HG03139 (cell line): ENCODE results near the gene ADAM22.

ENCODE experiments used
- ATAC-seq: cut with Tn5 transposase; IDR thresholded peaks from one replicate; pipeline ENCODE4 v1.9.1; 2021; ENCODE audit not compliant: unreplicated experiment

Gene ADAM22

DNA sequence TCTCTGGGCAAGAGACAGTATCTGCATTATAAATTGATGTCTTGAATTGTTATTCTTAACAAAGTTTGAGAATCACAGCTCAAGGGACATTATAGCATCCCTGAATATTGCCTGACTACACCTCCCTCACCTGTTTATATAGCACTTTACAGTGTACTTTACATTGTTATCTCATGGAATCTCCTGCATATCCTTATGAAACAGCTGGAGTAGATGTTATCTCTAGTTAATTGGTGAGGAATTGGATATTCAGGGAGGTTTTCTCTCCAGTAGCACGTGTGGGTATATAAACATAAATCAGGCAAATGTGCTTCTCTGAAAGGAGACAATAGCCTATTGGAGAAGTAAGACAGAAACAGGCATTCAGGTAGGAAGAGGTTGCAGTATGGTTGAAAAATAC lies 168.6 kb downstream of the ADAM22 start:
- no peak for ATAC-seq

DNA sequence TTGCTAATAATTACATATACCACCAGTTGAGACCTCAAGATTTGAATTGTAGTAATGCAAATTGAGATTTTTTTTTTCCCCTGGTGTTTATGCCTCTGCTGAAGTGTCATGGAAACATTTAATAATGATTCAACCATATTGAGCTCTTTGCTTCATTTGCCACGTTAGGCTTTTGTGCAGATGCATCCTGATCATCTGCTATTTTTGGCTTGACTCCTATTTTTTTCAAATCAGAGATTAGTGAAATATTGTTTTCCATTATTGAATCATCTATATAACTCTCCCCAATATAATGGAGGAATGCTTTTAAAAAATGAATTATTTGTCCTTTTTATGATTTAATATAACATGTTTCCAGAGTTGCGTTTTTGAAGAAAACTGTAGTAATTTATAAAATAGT lies 170.7 kb downstream of the ADAM22 start:
- no peak for ATAC-seq

DNA sequence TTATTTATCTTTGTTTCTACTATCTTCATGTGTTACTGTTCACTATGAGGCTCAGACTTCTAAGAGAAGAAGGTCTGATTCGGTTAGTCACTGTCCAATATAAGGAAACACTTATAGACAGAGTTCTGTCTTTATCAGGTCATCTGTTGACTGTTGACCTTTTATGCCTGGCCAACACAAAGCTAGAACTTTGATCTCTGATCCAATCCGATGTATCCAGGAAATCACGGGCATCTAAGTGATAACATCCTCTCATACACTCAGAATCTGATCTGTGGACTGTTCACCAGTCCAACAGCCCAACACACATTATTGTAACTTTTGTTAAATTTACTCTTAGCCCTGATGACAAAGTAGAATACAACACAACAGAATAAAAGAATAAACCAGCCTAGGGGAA lies 171.2 kb downstream of the ADAM22 start:
- no peak for ATAC-seq

DNA sequence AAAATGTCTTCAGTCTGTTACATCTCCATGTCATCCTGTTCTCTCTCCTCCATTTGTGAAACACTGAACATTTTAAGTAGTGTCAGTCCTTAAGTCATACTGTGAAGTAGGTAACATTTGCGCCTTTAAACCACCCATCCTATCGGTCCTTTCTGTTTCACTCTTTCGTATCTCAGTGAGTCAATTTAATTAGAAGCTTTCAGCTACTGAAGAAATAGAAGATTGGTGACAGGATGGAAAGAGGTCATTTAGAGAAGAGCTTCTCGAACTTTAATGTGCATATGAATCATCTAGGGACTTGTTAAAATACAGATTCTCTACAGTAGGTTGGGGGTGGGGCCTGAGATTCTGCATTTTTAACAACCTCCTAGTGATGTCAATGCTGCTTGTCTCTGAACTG lies 172.4 kb downstream of the ADAM22 start:
- no peak for ATAC-seq

DNA sequence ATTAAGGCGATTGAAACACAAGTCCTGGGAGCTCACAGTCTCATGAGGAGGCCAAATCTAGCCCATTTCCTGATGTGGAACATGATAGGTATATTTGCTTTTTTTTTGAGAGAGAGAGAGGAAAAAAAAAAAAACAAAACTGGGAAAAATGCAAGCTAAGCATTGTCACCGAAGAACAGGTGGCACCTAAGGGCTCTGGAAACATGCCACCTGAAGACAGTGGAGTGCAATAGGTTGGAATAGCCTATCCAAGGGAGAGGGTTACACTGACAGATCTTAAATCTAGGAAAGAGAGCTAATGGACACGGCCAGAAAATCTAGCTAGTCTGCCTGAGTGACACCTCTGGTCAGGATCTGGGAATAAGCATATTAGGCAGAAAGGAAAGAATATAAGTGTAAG lies 175.6 kb downstream of the ADAM22 start:
- ATAC-seq = no peak

DNA sequence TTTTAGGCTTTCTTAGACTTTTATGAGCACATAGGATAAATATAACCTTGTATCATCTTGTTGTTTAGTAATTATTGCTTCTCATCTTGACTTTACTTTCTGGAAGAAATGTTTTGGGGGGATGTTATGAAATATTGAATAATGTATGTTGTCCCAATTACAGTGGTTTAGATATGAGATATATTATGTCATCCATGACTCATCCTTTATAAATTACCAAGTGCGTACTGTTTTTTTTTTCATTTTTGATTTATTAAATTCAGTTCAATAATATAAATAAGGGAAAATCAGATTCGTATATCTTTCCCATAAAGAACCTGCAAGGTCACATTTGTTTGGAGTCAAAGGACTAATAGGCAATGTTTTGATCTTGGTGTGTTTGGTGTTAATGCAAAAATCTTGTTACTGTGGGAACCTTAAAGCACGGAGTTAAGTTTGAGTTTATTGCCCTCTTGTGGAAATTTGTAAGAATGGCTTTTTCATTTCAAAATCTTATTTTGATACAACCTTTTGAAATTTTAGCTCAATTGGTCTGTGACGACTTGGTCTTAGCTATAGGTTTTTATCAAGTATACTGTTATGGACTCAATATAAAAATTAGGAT lies 177.2 kb downstream of the ADAM22 start:
- ATAC-seq = peak; percentile 54

DNA sequence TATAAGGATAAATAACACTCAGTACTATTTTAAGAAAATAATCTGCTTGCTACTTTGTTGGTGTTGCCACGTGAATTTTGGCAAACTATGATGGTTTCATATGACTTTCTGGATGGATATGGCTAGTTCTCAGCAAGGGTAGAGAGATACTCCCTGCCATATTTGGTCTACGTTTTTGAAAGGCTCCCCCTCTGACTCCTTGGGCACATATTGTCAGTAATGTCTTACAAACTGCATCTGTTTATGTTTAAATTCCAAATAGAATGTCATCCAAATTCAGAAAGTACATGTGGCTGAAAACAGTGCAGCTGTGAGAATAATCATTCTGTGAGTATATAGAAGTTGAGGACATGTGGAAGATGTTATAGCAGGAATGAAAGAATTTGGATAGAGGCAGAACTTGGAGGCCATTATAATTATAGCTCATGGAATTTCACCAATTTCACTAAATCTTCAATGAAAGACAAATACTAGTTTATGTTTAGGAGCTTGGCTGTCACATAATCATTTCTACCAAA lies 178.0 kb downstream of the ADAM22 start:
- ATAC-seq = no peak

DNA sequence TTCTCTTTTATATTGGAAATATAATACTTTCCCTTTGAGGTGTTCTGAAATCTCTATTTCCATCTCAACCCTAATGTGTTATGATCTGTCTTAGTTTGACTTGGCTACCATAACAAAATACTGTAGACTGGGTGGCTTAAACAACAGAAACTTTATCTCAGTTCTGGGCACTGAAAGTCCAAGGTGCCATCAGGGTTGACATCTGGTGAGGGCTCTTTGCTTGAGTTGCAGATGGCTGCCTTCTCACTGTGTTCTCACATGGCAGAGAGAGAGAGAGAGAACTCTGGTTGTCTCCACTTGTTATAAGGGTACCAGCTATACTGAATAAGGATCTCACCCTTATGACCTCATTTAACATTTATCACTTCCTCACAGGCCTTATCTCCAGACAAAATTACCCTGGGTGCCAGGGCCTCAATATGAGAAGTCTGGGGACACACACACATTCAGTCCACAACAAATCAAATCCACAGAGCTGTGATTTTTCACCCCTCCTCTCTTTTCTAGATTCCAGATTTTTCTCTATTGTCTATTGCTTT lies 181.3 kb downstream of the ADAM22 start:
- no peak for ATAC-seq

DNA sequence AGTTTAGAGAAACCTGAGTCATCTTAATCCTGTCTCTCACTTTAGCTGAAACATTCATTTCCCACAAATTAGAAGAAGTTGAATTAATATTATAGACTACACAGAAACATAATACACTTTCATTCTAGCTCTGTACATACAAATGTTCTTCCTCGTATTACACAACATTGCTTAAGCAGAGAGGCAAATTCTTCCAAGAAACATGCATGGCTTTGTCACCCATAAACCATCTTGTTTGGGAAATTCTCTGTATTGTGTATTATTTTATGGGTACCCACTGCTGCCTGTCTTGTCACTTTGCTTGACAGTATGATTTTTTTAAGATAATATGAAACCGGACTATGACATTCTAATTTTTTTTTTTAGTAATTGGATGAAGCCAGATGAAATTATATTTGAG lies 181.8 kb downstream of the ADAM22 start:
- ATAC-seq = no peak

DNA sequence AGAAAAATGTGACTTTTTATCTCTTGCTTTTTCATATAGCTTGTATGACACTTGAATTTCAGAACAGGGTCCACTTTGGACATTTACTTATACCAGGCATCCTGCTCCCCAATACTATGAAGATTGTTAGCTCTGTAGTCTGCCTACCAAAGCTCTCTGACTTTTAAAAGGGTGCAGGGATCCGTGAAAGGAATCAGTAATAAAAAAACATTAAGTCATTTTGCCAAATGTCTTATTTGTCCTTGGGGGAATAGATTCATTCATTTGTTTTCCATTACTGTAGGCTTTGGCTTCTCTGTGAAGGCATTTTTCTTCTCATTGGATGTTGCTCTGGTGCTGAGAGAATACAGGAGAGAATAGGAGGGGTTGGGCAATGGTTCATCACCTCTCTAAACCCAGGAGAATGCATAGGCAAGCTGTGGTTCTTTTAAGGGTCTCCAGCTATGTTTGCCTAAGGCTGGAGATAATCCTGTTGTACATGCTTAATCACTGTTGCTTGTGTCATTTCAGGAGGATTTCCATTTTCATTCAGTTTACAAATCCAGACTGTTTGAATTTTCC lies 182.3 kb downstream of the ADAM22 start:
- no peak for ATAC-seq

DNA sequence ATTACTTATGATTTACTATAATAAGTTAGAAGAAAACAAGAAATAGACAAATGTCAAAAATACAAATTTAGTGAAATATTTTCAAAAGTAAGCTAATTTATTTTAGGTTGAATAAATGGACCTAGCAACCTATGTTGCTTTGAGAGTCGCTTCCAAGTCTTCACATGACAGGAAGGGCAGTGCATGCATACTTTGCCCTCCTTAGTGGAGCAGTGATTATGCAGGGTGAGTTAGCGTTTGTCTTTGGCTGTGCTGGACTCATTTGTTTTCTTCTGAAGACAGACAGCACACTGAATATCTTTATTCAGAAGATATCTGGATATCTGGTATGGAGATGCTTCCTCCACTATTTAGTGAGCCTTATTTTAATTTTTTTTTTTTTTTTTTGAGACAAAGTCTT lies 183.3 kb downstream of the ADAM22 start:
- no peak for ATAC-seq

DNA sequence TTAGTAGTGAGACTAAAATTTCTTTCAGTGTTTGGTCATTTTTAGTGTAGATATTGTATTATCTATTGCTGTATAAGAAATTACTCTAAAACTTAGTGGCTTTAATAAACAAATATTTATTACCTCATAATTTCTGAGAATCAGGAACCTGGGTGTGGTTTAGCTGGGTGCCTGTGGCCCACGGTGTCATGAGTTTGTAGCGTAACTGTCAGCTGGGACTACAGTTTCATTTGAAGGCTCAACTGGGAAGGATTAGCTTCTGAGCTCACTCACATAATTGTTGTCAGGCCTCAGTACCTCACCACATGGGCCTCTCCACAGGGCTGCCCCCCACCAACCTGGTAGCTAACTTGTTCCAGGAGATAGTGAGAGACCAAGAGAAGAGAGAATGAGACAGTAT lies 187.3 kb downstream of the ADAM22 start:
- no peak for ATAC-seq

DNA sequence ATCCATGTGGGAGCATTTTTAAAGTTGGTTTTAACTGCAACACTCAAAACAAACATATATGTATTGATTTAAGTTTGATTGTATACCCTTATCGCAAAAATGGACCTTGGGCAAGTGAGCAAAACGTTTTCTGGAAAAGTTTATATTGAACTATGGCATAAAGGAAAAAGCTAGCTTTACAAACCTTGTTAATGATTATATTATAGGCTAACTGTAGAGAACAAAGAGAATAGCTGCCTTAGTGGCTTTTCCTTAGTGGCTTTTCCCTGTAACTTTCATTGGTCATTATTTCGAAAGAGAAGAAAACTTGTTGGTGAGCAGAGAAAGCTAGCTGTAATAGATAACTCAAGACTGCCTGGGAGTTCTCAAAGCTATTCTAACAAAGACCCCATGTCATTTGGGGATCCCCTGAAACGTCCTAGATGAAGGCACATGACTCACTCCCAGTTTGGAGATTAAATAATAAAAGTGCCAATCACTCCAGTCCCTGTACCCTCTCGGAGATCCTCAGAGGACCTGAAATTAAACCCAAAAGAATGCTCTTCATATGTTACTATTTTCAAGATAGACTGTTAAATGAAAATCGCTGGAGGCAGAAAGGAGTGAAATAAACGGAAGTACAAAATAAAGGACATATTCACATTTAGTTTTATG lies 193.7 kb downstream of the ADAM22 start:
- ATAC-seq = no peak

DNA sequence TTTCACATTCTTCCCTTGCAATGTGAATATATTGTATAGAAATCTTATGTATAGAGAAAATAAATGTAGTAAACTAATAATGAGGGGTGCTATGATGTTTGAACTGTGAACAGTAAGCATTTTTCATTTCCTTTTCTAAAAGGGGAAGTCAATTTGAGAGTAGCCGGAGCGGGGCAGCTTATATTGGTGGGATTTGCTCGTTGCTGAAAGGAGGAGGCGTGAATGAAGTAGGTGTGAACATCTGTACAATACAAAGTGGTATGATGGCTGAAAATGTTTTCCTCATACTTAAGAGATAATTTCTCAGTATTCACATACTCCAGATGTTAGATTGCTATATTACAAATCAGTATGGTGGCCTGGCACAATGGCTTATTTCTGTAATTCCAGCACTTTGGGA lies 198.7 kb downstream of the ADAM22 start:
- ATAC-seq = peak; percentile 75

DNA sequence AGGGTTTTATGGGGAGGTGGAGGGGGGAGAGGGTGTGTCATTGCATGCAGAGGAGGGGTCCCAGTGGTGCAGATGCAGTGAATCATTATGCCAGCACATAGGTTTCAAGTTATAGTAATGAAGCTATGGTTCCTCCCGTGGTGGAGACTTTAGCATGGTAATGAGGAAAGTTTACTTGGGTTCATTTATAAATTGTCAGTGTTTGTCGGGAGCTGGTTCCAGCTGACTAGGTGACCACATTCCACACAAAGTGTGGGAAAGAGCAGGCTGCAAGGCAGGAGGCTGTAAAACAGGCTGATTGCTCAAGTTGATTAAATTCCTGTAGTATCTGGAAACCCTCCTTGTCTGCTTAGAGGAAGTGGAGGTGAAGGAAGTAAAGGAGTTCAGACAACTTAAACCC lies 206.9 kb downstream of the ADAM22 start:
- ATAC-seq = no peak

DNA sequence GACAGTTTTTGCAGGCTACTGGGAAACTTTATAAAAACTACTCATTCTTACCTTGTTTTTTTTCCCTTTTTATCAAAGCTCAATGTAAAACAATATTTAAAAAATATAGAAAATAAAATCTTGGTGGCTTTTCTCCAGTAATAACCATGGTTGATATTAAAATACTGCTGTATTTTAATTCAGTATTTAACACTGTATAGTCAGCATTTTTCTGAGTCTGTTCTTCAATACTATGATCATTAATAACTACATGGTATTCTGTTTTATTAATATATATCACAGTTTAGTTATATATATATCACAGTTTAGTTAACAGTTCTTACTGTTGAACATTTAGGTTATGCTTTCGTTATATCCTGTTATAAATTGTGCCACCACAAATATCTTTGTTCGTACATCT lies 207.4 kb downstream of the ADAM22 start:
- ATAC-seq = no peak

DNA sequence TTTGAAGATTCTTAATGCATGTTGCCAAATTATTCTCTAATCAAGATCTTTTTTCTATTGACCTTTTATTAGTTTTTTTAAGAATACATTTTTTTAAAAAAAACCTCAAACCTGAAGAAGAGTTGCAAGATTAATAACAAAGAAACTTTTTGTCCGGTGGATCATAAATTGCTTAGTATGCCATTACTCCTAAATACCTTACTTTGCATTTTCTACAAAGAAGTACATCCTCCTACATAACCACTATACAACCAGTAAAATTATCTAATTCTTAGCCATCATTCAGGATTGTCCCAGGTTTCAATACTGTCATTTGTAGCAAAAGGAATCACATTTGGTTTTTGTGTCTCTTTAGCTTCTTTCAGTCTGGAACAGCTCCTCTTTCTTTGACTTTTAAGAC lies 207.9 kb downstream of the ADAM22 start:
- no peak for ATAC-seq

DNA sequence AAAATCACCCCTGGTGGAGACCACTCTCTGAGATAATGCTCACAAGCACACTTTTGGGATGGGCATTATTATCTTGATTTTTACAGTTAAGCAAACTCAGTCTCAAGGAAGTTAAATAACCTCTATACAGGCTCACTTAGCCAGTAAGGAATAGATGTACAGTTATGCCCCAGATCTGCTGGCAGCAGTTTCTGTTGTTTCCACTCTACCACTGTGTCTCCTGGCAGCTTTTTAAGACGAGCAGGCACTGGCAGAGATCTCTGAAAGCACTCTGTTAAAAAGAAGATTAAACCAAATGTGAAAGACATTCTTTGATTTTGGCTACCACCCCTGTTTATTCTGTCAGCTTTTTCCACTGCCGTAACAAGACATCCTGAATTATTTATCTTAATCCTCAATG lies 212.6 kb downstream of the ADAM22 start:
- no peak for ATAC-seq

DNA sequence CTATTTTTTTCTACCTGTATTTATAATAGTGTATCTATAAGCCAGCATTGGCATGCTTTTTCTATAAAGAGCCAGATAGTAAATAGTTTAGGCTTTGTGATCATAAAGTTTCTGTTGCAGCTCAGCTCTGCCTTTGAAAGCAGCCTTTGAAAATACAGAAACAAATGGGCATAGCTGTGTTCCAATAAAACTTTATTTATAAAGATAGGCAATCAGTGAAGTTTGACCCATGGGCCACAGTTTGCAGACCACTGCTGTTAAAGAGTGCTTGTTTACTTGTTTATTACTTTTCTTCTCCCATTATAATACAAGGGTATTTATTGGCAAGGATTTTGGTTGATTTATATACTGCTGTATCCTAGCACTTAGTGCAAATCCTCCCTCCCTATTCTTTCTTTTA lies 213.3 kb downstream of the ADAM22 start:
- ATAC-seq = no peak

DNA sequence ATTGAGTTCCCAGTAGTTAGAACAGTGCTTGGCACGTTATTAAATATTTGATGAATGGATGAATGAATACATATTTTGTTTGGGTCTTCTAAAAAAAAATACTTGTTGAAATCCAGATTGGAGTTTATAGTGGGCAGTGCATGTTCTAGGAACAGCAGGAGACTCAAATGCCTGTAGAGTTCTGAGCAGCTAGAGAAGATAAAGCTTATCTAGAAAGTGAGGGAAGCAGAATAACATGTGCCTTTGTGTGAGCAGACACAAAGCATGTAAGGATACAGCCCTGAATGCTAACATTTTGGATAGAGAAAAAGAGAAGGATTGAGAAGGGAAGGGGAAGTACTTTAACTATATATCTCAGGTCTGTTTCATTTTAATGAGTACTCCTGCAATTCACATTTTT lies 213.9 kb downstream of the ADAM22 start:
- ATAC-seq = no peak

DNA sequence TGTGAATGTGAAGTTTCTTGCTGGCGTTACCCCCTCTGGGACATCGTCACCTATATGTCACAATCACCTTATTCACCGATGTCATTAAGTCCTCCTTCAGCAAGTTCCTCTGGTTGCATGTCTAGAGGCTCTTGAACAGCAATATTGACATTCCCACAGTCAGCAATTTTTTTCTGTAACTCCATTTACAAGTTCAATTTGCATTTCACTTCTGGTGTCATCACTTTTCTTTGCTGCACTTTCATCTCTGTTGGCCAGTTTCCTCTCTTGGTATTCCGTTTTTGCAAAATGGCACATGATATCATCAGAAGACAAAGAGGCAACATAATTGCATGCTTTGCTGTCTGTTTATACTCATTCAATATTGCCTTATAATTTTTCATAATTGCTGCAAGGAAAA lies 216.0 kb downstream of the ADAM22 start:
- no peak for ATAC-seq

DNA sequence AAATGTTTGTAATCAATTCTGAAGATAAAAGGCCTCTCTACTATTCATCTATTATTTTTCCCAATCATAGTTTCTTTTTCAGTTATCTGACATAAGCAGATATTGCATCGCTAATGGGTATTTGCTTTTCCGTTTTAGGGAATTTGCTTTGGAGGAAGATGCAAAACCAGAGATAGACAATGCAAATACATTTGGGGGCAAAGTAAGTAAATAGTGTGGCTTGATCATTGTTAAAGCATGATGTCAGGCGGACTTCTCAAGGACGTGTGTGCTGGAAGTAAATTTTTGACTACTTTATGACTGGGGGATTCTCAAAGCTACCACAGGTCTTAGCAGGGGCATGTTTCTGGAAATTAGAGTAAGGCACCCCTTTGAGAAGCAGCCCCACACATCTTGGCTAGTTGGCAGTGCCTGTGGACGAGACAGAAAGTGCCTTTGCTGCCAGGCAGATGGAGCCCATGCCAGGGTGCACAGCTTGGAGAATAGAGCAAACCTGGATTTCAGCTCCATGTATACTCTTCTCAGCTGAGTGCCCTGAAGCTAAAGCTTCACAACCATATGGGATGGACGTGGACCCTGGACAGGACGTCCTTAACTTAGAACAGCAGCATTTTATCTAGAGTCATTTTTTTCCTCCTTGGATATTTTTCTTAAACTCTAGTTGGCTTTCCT lies 217.2 kb downstream of the ADAM22 start:
- no peak for ATAC-seq
